GM12801 (cell line): Measurements from ENCODE around the gene POC5.

Source experiments
- CTCF ChIP-seq: IDR thresholded peaks from one replicate; pipeline ENCODE4 v1.5.1; 2011; ENCODE audit warnings: control low read depth; ENCODE audit not compliant: insufficient read length; ENCODE audit errors: extremely low read depth

The POC5 gene

GRCh38 chr5:75675783-75676182, 41.5 kb downstream of the POC5 start:
- no peak for TF ChIP-seq CTCF

- TF ChIP-seq CTCF: no peak
Measured at GRCh38 chr5:75672616-75673015, 44.6 kb downstream of the POC5 start.

DNA sequence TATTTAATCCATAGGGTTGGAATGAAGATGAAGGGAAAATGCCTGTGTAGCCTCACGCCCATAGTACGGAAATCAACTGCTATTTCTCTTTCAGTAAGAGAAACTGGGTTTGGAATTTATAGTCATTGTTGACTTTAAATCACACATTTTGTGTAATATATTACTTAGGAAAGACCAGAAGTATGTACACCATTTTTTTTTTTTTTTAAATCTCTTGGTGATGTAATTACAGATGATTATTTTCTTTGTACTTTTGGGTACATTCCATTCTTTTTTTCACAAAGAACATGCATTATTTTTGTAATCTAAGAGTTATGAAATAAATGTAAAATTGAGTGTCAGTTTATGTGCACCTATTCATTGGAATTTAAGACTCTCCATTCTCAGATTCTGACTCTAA, 45.7 kb downstream of the POC5 start:
- no peak for TF ChIP-seq CTCF

GRCh38 chr5:75670577-75670976, 46.7 kb downstream of the POC5 start:
- no peak for TF ChIP-seq CTCF

DNA sequence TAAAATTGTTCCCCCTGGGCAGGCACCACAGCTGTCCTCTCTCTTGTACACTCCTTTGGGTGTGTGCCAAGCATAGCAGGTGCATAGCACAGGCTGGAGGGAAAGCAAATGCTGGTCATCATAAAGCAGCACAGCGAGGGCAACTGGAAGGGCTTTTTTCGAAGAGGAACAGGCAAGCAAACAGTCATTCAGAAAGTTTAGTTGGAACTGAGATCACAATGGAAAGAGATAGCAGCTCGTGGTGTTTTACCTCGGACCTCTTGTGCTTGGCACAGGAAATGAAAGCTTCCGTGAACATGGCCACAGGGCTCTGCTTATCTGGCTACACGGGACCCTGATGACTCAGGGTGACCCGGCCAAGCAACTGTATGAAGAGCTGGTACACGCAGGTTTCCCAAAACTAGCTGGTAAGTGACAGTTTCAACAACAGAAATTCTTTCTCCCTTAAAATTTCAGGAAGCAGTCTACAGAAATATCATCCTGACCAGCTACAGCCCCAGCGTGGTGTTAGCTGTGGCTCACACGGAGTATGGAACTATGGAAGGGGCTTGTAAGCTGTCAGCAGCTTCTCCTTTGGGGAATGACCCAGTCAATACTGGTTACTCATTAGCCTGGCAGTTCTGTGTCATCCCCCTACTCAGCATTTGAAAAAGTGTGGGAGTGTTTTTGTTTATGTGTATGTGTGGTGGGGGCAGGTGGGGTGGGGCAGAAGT, 48.1 kb downstream of the POC5 start:
- no peak for TF ChIP-seq CTCF

DNA sequence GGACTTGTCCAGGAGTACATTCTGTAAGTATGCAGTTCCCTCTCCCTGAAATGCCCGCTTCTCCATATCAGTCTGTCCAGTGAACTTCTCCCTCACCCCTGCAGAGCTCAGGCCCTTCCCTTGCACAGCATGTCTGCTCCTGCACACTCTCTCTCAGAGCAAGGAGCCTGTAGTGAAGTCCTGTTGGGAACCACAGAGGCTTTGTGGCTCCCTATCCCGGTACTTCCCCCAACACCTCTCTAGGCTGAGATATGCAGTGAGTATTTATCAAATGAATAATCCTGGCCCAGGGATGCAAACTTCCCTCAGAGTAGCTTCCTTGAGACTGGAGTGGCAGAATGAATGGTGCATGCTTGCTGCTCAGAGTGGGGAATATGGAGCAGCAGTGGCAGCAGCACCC, 48.8 kb downstream of the POC5 start:
- TF ChIP-seq CTCF: no peak

- TF ChIP-seq CTCF: no peak
Measured at GRCh38 chr5:75667586-75667985, 49.7 kb downstream of the POC5 start.
